HEK293 (cell line): ENCODE data around the gene YPEL4.

Source experiments
- CTCF ChIP-seq: fragments of 450-650 bp; formaldehyde crosslinking; IDR thresholded peaks from 2 replicates; pipeline ENCODE4 v1.5.1; 2016; ENCODE audit warnings: missing biosample characterization, missing genetic modification characterization
- IKZF3 ChIP-seq: fragments of 450-650 bp; IDR thresholded peaks from 2 replicates; pipeline ENCODE4 v1.5.0; 2018; ENCODE audit warnings: missing biosample characterization, mild to moderate bottlenecking, missing genetic modification characterization, moderate library complexity
- KLF16 ChIP-seq: fragments of 450-650 bp; formaldehyde crosslinking; IDR thresholded peaks from 2 replicates; pipeline ENCODE4 v1.5.1; 2017; ENCODE audit warnings: missing biosample characterization, missing genetic modification characterization
- YY1 ChIP-seq: fragments of 450-650 bp; formaldehyde crosslinking; IDR thresholded peaks from 2 replicates; pipeline ENCODE4 v1.5.1; 2018; ENCODE audit warnings: missing biosample characterization, missing genetic modification characterization
- ZBTB44 ChIP-seq: fragments of 450-650 bp; IDR thresholded peaks from 2 replicates; pipeline ENCODE4 v1.5.1; 2018; ENCODE audit warnings: missing biosample characterization, mild to moderate bottlenecking, missing genetic modification characterization
- ZNF416 ChIP-seq: fragments of 450-650 bp; formaldehyde crosslinking; IDR thresholded peaks from 2 replicates; pipeline ENCODE4 v1.5.1; 2016; ENCODE audit warnings: missing biosample characterization, missing genetic modification characterization
- ZNF544 ChIP-seq: fragments of 450-650 bp; formaldehyde crosslinking; IDR thresholded peaks from 2 replicates; pipeline ENCODE4 v1.5.0; 2017; ENCODE audit warnings: missing biosample characterization, missing genetic modification characterization
- ZNF558 ChIP-seq: fragments of 450-650 bp; formaldehyde crosslinking; IDR thresholded peaks from 2 replicates; pipeline ENCODE4 v1.5.1; 2016; ENCODE audit warnings: missing biosample characterization, missing genetic modification characterization
- ZNF701 ChIP-seq: fragments of 450-650 bp; formaldehyde crosslinking; IDR thresholded peaks from 2 replicates; pipeline ENCODE4 v1.5.1; 2016; ENCODE audit warnings: missing biosample characterization, missing genetic modification characterization
- ZSCAN4 ChIP-seq: fragments of 450-650 bp; formaldehyde crosslinking; IDR thresholded peaks from 2 replicates; pipeline ENCODE4 v1.5.1; 2017; ENCODE audit warnings: missing biosample characterization, missing genetic modification characterization

GRCh38 chr11:57605028-57605420 is 44.7 kb downstream of the YPEL4 start:
- TF ChIP-seq CTCF (tag by site-specific recombination): no peak
- TF ChIP-seq ZNF416: no peak
- TF ChIP-seq IKZF3 (tag by site-specific recombination): no peak
- no peak for TF ChIP-seq ZNF544 (tag by site-specific recombination)
- no peak for TF ChIP-seq ZBTB44 (tag by site-specific recombination)
- no peak for TF ChIP-seq ZNF558 (tag by site-specific recombination)
- no peak for TF ChIP-seq KLF16 (tag by site-specific recombination)
- TF ChIP-seq ZNF701 (tag by site-specific recombination): no peak
- no peak for TF ChIP-seq ZSCAN4 (tag by site-specific recombination)
- no peak for TF ChIP-seq YY1 (tag by site-specific recombination)
